HepG2 (cell line): Measurements from ENCODE around the gene SPRR2D.

ENCODE experiments used
- ATF1 ChIP-seq: IDR thresholded peaks from 2 replicates; pipeline ENCODE4 v1.6.1; 2016; ENCODE audit warnings: mild to moderate bottlenecking, control low read depth
- EP300 ChIP-seq, 3 experiments: sonication (generic) in 1 of 3; formaldehyde crosslinking in 1 of 3; IDR thresholded peaks; 2 replicates each; pipeline versions ENCODE4 v1.5.1 to v1.6.1; 2011 to 2020; ENCODE audit warnings: low read depth in 2 of 3, low read length in 2 of 3, borderline replicate concordance in 1 of 3, improper control_type of control experiment in 1 of 3, mild to moderate bottlenecking in 1 of 3, missing genetic modification reagents in 1 of 3, moderate library complexity in 1 of 3
- HHEX ChIP-seq: IDR thresholded peaks from 2 replicates; pipeline ENCODE4 v1.6.1; 2016; ENCODE audit warnings: control low read depth
- MTF1 ChIP-seq: sonication (generic); formaldehyde crosslinking; IDR thresholded peaks from 2 replicates; pipeline ENCODE4 v1.5.0; 2020; ENCODE audit warnings: missing genetic modification reagents
- POLR2AphosphoS5 ChIP-seq: IDR thresholded peaks from 2 replicates; pipeline ENCODE4 v1.6.1; 2012; ENCODE audit warnings: low read depth, low read length
- SP2 ChIP-seq: sonication (generic); formaldehyde crosslinking; IDR thresholded peaks from 2 replicates; pipeline ENCODE4 v1.5.1; 2020; ENCODE audit warnings: mild to moderate bottlenecking, missing genetic modification reagents
- SRSF4 ChIP-seq: fragments of 200-400 bp; formaldehyde crosslinking; IDR thresholded peaks from one replicate; pipeline ENCODE4 v1.6.1; 2018; ENCODE audit warnings: mild to moderate bottlenecking, low read depth, low read length, moderate library complexity; ENCODE audit not compliant: poor library complexity, severe bottlenecking
- TP53 ChIP-seq: sonication (generic); formaldehyde crosslinking; conservative IDR thresholded peaks from 2 replicates; pipeline ENCODE4 v1.4.0; 2020; ENCODE audit warnings: missing genetic modification reagents
- ZNF75D ChIP-seq: sonication (generic); formaldehyde crosslinking; IDR thresholded peaks from 2 replicates; pipeline ENCODE4 v1.8.1; 2023; ENCODE audit warnings: missing genetic modification reagents, mild to moderate bottlenecking, borderline replicate concordance
- ZNF768 ChIP-seq: sonication (generic); formaldehyde crosslinking; IDR thresholded peaks from 2 replicates; pipeline ENCODE4 v1.4.0; 2020; ENCODE audit warnings: missing genetic modification reagents
- ZSCAN29 ChIP-seq: sonication (generic); formaldehyde crosslinking; conservative IDR thresholded peaks from 2 replicates; pipeline ENCODE4 v1.4.0; 2020; ENCODE audit warnings: mild to moderate bottlenecking, missing genetic modification reagents
- TF ChIP-seq, protein P1 (sequence below), 2 experiments: fragments of 450-650 bp in 1 of 2; sonication (generic) in 1 of 2; formaldehyde crosslinking in 1 of 2; IDR thresholded peaks; 2 replicates each; pipeline versions ENCODE4 v1.6.1 to v1.8.0; 2016 to 2022; ENCODE audit warnings: antibody characterized with exemption in 1 of 2, mild to moderate bottlenecking in 1 of 2, missing genetic modification reagents in 1 of 2

DNA sequence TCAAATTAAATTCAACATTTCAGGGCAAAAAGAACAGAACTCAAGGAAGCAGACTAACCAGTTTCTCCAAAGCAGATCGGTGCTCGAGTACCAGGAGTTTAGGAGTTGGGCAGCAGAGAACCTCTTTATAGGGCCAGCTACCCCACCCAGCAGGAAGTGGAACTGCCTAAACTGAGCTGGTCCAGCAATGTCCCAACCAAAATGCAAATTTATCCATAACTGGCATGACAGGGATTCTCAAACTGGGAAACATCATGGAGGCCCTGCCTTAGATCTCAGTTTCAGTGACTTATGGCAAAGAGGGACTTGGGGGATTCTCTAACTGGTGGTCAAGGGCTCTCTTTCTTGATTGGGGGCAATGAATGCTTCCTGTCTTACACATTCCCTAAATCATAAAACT is 30.6 kb upstream of the SPRR2D start, which contains the start of gene SPRR2B:
- no peak for TF ChIP-seq ZSCAN29
- TF ChIP-seq SRSF4 = no peak
- TF ChIP-seq, protein P1, sequence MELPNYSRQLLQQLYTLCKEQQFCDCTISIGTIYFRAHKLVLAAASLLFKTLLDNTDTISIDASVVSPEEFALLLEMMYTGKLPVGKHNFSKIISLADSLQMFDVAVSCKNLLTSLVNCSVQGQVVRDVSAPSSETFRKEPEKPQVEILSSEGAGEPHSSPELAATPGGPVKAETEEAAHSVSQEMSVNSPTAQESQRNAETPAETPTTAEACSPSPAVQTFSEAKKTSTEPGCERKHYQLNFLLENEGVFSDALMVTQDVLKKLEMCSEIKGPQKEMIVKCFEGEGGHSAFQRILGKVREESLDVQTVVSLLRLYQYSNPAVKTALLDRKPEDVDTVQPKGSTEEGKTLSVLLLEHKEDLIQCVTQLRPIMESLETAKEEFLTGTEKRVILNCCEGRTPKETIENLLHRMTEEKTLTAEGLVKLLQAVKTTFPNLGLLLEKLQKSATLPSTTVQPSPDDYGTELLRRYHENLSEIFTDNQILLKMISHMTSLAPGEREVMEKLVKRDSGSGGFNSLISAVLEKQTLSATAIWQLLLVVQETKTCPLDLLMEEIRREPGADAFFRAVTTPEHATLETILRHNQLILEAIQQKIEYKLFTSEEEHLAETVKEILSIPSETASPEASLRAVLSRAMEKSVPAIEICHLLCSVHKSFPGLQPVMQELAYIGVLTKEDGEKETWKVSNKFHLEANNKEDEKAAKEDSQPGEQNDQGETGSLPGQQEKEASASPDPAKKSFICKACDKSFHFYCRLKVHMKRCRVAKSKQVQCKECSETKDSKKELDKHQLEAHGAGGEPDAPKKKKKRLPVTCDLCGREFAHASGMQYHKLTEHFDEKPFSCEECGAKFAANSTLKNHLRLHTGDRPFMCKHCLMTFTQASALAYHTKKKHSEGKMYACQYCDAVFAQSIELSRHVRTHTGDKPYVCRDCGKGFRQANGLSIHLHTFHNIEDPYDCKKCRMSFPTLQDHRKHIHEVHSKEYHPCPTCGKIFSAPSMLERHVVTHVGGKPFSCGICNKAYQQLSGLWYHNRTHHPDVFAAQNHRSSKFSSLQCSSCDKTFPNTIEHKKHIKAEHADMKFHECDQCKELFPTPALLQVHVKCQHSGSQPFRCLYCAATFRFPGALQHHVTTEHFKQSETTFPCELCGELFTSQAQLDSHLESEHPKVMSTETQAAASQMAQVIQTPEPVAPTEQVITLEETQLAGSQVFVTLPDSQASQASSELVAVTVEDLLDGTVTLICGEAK (IDR thresholded peaks at IDR 0.05) = no peak
- TF ChIP-seq, protein P1 (CRISPR knock-in tag; IDR thresholded peaks at IDR 0.05) = no peak
- TF ChIP-seq HHEX = no peak
- no peak for TF ChIP-seq SP2
- TF ChIP-seq MTF1 = no peak
- TF ChIP-seq POLR2AphosphoS5 = no peak
- TF ChIP-seq ZNF768 (CRISPR knock-in tag) = no peak
- TF ChIP-seq TP53 = no peak
- no peak for TF ChIP-seq ATF1 (CRISPR knock-in tag)
- no peak for TF ChIP-seq ZNF75D (CRISPR knock-in tag)
- TF ChIP-seq EP300 (IDR thresholded peaks at IDR 0.05; ENCODE audit: low read depth in 2 of 2, low read length in 2 of 2) = no peak
- TF ChIP-seq EP300 (CRISPR knock-in tag; IDR thresholded peaks at IDR 0.05; ENCODE audit: borderline replicate concordance) = no peak
